ENCODE measurements around the gene NUP98. TPM values are rescaled to one million over a fixed set of nuclear protein-coding genes. Genes with fewer than 3 reads are reported as not detected.

The NUP98 gene
- total RNA-seq, 1 donor from 2014 or later, result 94.8 TPM

GRCh38 chr11:3834349-3834663 is 37.0 kb upstream of the NUP98 start:
- Mint-ChIP-seq H3K27me3 (ENCODE audit: insufficient read depth, low read depth) (peaks cover 3% of the 10 kb centered on the region), H3K36me3 (peaks cover 27% of the 10 kb centered on the region), H3K4me3 (no peak overlapping the region), H3K4me1 (peaks cover 22% of the 10 kb centered on the region), H3K9me3 (no peaks in the 10 kb centered on the region), H3K27ac (no peak overlapping the region)
- no peak for DNase-seq (ENCODE audit: low spot score)
- Histone ChIP-seq H3K4me1 (peaks cover 3% of the 10 kb centered on the region), H3K36me3 (no peaks in the 10 kb centered on the region), H4K20me1 (ENCODE audit: low read depth) (peaks cover 73% of the 10 kb centered on the region), H3K79me2 (ENCODE audit: low read depth) (peaks cover 71% of the 10 kb centered on the region), H2AFZ (replicated peaks) (no peak overlapping the region), H3K4me2 (no peak overlapping the region), H3K4me3 (no peak overlapping the region), H3K9ac (no peak overlapping the region), H3K27ac (no peak overlapping the region), H3F3A (ENCODE audit: low read depth) (no peaks in the 10 kb centered on the region), H3K9me3 (ENCODE audit: low read depth) (no peaks in the 10 kb centered on the region), H3K27me3 (no peaks in the 10 kb centered on the region)
- no peak for TF ChIP-seq EZH2 (IDR thresholded peaks at IDR 0.05)
- no peak for TF ChIP-seq CTCF (IDR thresholded peaks at IDR 0.05)
- TF ChIP-seq EZH2phosphoT487 (IDR thresholded peaks at IDR 0.05), result no peak

- Histone ChIP-seq H3K4me3 (no peak overlapping the region), H3K27ac (no peak overlapping the region), H3K9me3 (ENCODE audit: low read depth) (no peaks in the 10 kb centered on the region), H2AFZ (replicated peaks) (no peak overlapping the region), H3F3A (ENCODE audit: low read depth) (no peaks in the 10 kb centered on the region), H3K4me1 (peaks cover 3% of the 10 kb centered on the region), H3K4me2 (no peak overlapping the region), H4K20me1 (ENCODE audit: low read depth) (peaks cover 65% of the 10 kb centered on the region), H3K27me3 (no peaks in the 10 kb centered on the region), H3K36me3 (no peaks in the 10 kb centered on the region), H3K9ac (no peak overlapping the region), H3K79me2 (ENCODE audit: low read depth) (peaks cover 62% of the 10 kb centered on the region)
- H3K27me3 Mint-ChIP-seq (ENCODE audit: insufficient read depth, low read depth), result peaks cover 3% of the 10 kb centered on the region
- no peak overlapping the region for H3K4me3 Mint-ChIP-seq
- TF ChIP-seq EZH2 (IDR thresholded peaks at IDR 0.05) (no peak), CTCF (IDR thresholded peaks at IDR 0.05) (no peak), EZH2phosphoT487 (IDR thresholded peaks at IDR 0.05) (no peak)
- H3K27ac Mint-ChIP-seq, result no peak overlapping the region
- no peaks in the 10 kb centered on the region for H3K9me3 Mint-ChIP-seq
- DNase-seq (ENCODE audit: low spot score), result no peak
- peaks cover 27% of the 10 kb centered on the region for H3K36me3 Mint-ChIP-seq
- peaks cover 16% of the 10 kb centered on the region for H3K4me1 Mint-ChIP-seq
These were observed 36.1 kb upstream of the NUP98 start for GRCh38 chr11:3833449-3833848.

GRCh38 chr11:3832816-3833215 is 35.5 kb upstream of the NUP98 start:
- no peak overlapping the region for H3K27ac Mint-ChIP-seq

More at GRCh38 chr11:3832816-3833215, 35.5 kb upstream of the NUP98 start:
- H3K4me1 Mint-ChIP-seq, result peaks cover 11% of the 10 kb centered on the region
- H3K36me3 Mint-ChIP-seq, result peaks cover 29% of the 10 kb centered on the region
- no peak overlapping the region for H3K4me3 Mint-ChIP-seq
- peaks cover 3% of the 10 kb centered on the region for H3K27me3 Mint-ChIP-seq (ENCODE audit: insufficient read depth, low read depth)
- Histone ChIP-seq H2AFZ (replicated peaks) (no peak overlapping the region), H4K20me1 (ENCODE audit: low read depth) (peaks cover 64% of the 10 kb centered on the region), H3K9me3 (ENCODE audit: low read depth) (no peaks in the 10 kb centered on the region), H3K9ac (no peak overlapping the region), H3K79me2 (ENCODE audit: low read depth) (peaks cover 56% of the 10 kb centered on the region), H3K27me3 (no peaks in the 10 kb centered on the region), H3F3A (ENCODE audit: low read depth) (peaks cover 3% of the 10 kb centered on the region), H3K4me1 (peaks cover 2% of the 10 kb centered on the region), H3K4me3 (no peak overlapping the region), H3K27ac (no peak overlapping the region), H3K36me3 (no peaks in the 10 kb centered on the region), H3K4me2 (no peak overlapping the region)
- no peak for TF ChIP-seq EZH2phosphoT487 (IDR thresholded peaks at IDR 0.05)
- no peak for TF ChIP-seq CTCF (IDR thresholded peaks at IDR 0.05)
- no peak for TF ChIP-seq EZH2 (IDR thresholded peaks at IDR 0.05)
- H3K9me3 Mint-ChIP-seq, result no peaks in the 10 kb centered on the region
- DNase-seq (ENCODE audit: low spot score), result no peak
